KOPT-K1 (cell line): ENCODE measurements around the gene CLDN24.

Source experiments
- H3K27ac ChIP-seq: fragments of 200-600 bp; sonication (generic); 2 replicates; pipeline ENCODE4 v1.5.1; 2016; ENCODE audit warnings: antibody characterized with exemption, mild to moderate bottlenecking, low read depth, low read length; ENCODE audit not compliant: poor library complexity, severe bottlenecking
- H3K36me3 ChIP-seq: fragments of 200-600 bp; sonication (generic); 2 replicates; pipeline ENCODE4 v1.5.1; 2017; ENCODE audit warnings: antibody characterized with exemption, mild to moderate bottlenecking, low read length, moderate library complexity; ENCODE audit not compliant: insufficient read depth
- H3K9me3 ChIP-seq: fragments of 200-600 bp; sonication (generic); 2 replicates; pipeline ENCODE4 v1.5.1; 2017; ENCODE audit warnings: antibody characterized with exemption, low read length, mild to moderate bottlenecking; ENCODE audit not compliant: insufficient read depth, poor library complexity, severe bottlenecking

The CLDN24 gene

GRCh38 chr4:183322326-183322725 lies at the start of gene CLDN24:
Gene CLDN24 (minus strand): TSS chr4:183322426. CDS start chr4:183322426, 0 bp downstream.
- H3K9me3 ChIP-seq: peaks cover 10% of the 10 kb centered on the region
- H3K36me3 ChIP-seq: no peaks in the 10 kb centered on the region
- no peak within 1 kb of the TSS for H3K27ac ChIP-seq

GRCh38 chr4:183370786-183371185 lies 48.6 kb upstream of the CLDN24 start:
- Histone ChIP-seq H3K9me3 (peaks cover 8% of the 10 kb centered on the region), H3K27ac (no peak overlapping the region), H3K36me3 (no peaks in the 10 kb centered on the region)

GRCh38 chr4:183369073-183369472 lies 46.8 kb upstream of the CLDN24 start:
- H3K27ac ChIP-seq: no peak overlapping the region
- H3K36me3 ChIP-seq: no peaks in the 10 kb centered on the region
- H3K9me3 ChIP-seq: peaks cover 8% of the 10 kb centered on the region

- Histone ChIP-seq H3K36me3 (no peaks in the 10 kb centered on the region), H3K9me3 (no peaks in the 10 kb centered on the region)
Measured at GRCh38 chr4:183366206-183366835, 44.1 kb upstream of the CLDN24 start.

GRCh38 chr4:183364025-183364424 lies 41.8 kb upstream of the CLDN24 start:
- H3K9me3 ChIP-seq: no peaks in the 10 kb centered on the region
- no peaks in the 10 kb centered on the region for H3K36me3 ChIP-seq
- H3K27ac ChIP-seq: no peak overlapping the region

More at GRCh38 chr4:183366206-183366835, 44.1 kb upstream of the CLDN24 start:
- no peak overlapping the region for H3K27ac ChIP-seq

GRCh38 chr4:183362916-183363542 lies 40.8 kb upstream of the CLDN24 start:
- Histone ChIP-seq H3K27ac (no peak overlapping the region), H3K36me3 (no peaks in the 10 kb centered on the region), H3K9me3 (no peaks in the 10 kb centered on the region)

- Histone ChIP-seq H3K9me3 (no peaks in the 10 kb centered on the region), H3K27ac (no peak overlapping the region)
Measured at GRCh38 chr4:183362036-183362435, 39.8 kb upstream of the CLDN24 start.

GRCh38 chr4:183360161-183360919 lies 38.1 kb upstream of the CLDN24 start:
- Histone ChIP-seq H3K36me3 (no peaks in the 10 kb centered on the region), H3K9me3 (no peaks in the 10 kb centered on the region), H3K27ac (no peak overlapping the region)

More at GRCh38 chr4:183362036-183362435, 39.8 kb upstream of the CLDN24 start:
- H3K36me3 ChIP-seq: no peaks in the 10 kb centered on the region

GRCh38 chr4:183358215-183358755 lies 36.1 kb upstream of the CLDN24 start:
- Histone ChIP-seq H3K27ac (no peak overlapping the region), H3K9me3 (no peaks in the 10 kb centered on the region), H3K36me3 (no peaks in the 10 kb centered on the region)

GRCh38 chr4:183356931-183357675 lies 34.9 kb upstream of the CLDN24 start:
- Histone ChIP-seq H3K36me3 (no peaks in the 10 kb centered on the region), H3K27ac (no peak overlapping the region), H3K9me3 (no peaks in the 10 kb centered on the region)

GRCh38 chr4:183356173-183356830 lies 34.1 kb upstream of the CLDN24 start:
- Histone ChIP-seq H3K9me3 (no peaks in the 10 kb centered on the region), H3K27ac (no peak overlapping the region), H3K36me3 (no peaks in the 10 kb centered on the region)

- H3K9me3 ChIP-seq: no peaks in the 10 kb centered on the region
- no peak overlapping the region for H3K27ac ChIP-seq
- no peaks in the 10 kb centered on the region for H3K36me3 ChIP-seq
Measured at GRCh38 chr4:183355405-183355804, 33.2 kb upstream of the CLDN24 start.

- H3K36me3 ChIP-seq: no peaks in the 10 kb centered on the region
- H3K27ac ChIP-seq: no peak overlapping the region
- no peaks in the 10 kb centered on the region for H3K9me3 ChIP-seq
Measured at GRCh38 chr4:183354219-183354618, 32.0 kb upstream of the CLDN24 start.

- H3K36me3 ChIP-seq: no peaks in the 10 kb centered on the region
- H3K27ac ChIP-seq: no peak overlapping the region
- no peaks in the 10 kb centered on the region for H3K9me3 ChIP-seq
Measured at GRCh38 chr4:183353557-183353956, 31.3 kb upstream of the CLDN24 start.
